Measurements from ENCODE around the gene SLC35C1.

DNA sequence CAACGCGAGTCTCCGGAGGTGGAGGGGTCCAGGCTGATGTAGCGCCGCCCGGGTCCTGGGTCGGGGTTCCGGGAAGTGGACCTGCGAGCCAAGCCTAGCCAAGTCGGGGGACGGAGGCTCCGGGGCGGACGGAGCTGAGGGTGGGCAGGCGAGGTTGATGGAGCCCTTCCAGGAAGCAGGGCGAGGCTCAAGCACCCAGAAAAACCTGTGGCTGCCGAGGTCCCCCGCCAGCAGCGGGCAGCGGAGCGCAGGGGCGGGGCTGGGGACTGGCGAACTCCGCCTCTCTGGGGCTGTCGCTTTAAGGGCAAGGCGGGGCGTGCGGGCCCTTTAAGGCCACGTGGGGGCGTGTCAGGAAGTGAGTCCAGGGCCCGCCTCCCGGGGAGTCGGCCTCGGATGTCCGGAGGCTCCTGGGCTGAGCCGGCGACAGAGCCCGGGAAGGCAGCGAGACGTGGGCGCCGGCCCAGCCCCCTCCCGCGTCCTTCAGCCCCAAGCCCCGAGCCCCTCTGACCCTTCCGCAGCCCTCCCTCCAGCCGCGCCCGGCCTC, at the start of gene SLC35C1:
- TF ChIP-seq, protein P1, sequence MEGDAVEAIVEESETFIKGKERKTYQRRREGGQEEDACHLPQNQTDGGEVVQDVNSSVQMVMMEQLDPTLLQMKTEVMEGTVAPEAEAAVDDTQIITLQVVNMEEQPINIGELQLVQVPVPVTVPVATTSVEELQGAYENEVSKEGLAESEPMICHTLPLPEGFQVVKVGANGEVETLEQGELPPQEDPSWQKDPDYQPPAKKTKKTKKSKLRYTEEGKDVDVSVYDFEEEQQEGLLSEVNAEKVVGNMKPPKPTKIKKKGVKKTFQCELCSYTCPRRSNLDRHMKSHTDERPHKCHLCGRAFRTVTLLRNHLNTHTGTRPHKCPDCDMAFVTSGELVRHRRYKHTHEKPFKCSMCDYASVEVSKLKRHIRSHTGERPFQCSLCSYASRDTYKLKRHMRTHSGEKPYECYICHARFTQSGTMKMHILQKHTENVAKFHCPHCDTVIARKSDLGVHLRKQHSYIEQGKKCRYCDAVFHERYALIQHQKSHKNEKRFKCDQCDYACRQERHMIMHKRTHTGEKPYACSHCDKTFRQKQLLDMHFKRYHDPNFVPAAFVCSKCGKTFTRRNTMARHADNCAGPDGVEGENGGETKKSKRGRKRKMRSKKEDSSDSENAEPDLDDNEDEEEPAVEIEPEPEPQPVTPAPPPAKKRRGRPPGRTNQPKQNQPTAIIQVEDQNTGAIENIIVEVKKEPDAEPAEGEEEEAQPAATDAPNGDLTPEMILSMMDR (IDR thresholded peaks at IDR 0.05) = peak; percentile 35; the same call in 1 of the 2 replicates
- TF ChIP-seq, protein P2, sequence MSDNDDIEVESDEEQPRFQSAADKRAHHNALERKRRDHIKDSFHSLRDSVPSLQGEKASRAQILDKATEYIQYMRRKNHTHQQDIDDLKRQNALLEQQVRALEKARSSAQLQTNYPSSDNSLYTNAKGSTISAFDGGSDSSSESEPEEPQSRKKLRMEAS (CRISPR knock-in tag; IDR thresholded peaks at IDR 0.05) = no peak; the same call in 1 of the 2 replicates
- no peak for TF ChIP-seq CREB1 (CRISPR knock-in tag; IDR thresholded peaks at IDR 0.05)
- TF ChIP-seq, protein P3, sequence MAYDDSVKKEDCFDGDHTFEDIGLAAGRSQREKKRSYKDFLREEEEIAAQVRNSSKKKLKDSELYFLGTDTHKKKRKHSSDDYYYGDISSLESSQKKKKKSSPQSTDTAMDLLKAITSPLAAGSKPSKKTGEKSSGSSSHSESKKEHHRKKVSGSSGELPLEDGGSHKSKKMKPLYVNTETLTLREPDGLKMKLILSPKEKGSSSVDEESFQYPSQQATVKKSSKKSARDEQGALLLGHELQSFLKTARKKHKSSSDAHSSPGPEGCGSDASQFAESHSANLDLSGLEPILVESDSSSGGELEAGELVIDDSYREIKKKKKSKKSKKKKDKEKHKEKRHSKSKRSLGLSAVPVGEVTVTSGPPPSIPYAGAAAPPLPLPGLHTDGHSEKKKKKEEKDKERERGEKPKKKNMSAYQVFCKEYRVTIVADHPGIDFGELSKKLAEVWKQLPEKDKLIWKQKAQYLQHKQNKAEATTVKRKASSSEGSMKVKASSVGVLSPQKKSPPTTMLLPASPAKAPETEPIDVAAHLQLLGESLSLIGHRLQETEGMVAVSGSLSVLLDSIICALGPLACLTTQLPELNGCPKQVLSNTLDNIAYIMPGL (CRISPR knock-in tag; IDR thresholded peaks at IDR 0.05) = no peak
- no peak for TF ChIP-seq ZNF138 (CRISPR knock-in tag; conservative IDR thresholded peaks at IDR 0.05)
- peak; percentile 91 for TF ChIP-seq SP1 (CRISPR knock-in tag; conservative IDR thresholded peaks at IDR 0.05)
- no peak for TF ChIP-seq ZBTB21 (CRISPR knock-in tag; IDR thresholded peaks at IDR 0.05; ENCODE audit: borderline replicate concordance)
- TF ChIP-seq, protein P4, sequence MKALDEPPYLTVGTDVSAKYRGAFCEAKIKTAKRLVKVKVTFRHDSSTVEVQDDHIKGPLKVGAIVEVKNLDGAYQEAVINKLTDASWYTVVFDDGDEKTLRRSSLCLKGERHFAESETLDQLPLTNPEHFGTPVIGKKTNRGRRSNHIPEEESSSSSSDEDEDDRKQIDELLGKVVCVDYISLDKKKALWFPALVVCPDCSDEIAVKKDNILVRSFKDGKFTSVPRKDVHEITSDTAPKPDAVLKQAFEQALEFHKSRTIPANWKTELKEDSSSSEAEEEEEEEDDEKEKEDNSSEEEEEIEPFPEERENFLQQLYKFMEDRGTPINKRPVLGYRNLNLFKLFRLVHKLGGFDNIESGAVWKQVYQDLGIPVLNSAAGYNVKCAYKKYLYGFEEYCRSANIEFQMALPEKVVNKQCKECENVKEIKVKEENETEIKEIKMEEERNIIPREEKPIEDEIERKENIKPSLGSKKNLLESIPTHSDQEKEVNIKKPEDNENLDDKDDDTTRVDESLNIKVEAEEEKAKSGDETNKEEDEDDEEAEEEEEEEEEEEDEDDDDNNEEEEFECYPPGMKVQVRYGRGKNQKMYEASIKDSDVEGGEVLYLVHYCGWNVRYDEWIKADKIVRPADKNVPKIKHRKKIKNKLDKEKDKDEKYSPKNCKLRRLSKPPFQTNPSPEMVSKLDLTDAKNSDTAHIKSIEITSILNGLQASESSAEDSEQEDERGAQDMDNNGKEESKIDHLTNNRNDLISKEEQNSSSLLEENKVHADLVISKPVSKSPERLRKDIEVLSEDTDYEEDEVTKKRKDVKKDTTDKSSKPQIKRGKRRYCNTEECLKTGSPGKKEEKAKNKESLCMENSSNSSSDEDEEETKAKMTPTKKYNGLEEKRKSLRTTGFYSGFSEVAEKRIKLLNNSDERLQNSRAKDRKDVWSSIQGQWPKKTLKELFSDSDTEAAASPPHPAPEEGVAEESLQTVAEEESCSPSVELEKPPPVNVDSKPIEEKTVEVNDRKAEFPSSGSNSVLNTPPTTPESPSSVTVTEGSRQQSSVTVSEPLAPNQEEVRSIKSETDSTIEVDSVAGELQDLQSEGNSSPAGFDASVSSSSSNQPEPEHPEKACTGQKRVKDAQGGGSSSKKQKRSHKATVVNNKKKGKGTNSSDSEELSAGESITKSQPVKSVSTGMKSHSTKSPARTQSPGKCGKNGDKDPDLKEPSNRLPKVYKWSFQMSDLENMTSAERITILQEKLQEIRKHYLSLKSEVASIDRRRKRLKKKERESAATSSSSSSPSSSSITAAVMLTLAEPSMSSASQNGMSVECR (CRISPR knock-in tag; IDR thresholded peaks at IDR 0.05; ENCODE audit: borderline replicate concordance) = no peak
- TF ChIP-seq NR3C1 (CRISPR knock-in tag; conservative IDR thresholded peaks at IDR 0.05; ENCODE audit: low read depth) = no peak
- TF ChIP-seq ZNF121 (CRISPR knock-in tag; IDR thresholded peaks at IDR 0.05) = no peak

Data from WTC11 (cell line).